Measurements from ENCODE around the gene XRCC2.

Gene XRCC2

GRCh38 chr7:152673897-152674296, 2.0 kb downstream of the XRCC2 start:
- no peak for TF ChIP-seq CTCF (IDR thresholded peaks at IDR 0.05; ENCODE audit: low read depth, low read length, missing control alignments)
- H3K4me3 ChIP-seq (ENCODE audit: low read depth, low read length) = no peak overlapping the region
- no peak for DNase-seq (ENCODE audit: low read depth)

GRCh38 chr7:152672626-152673025, 3.3 kb downstream of the XRCC2 start:
- DNase-seq (ENCODE audit: low read depth) = no peak
- no peak overlapping the region for H3K4me3 ChIP-seq (ENCODE audit: low read depth, low read length)
- no peak for TF ChIP-seq CTCF (IDR thresholded peaks at IDR 0.05; ENCODE audit: low read depth, low read length, missing control alignments)

GRCh38 chr7:152669758-152670157, 6.2 kb downstream of the XRCC2 start:
- no peak for TF ChIP-seq CTCF (IDR thresholded peaks at IDR 0.05; ENCODE audit: low read depth, low read length, missing control alignments)
- no peak overlapping the region for H3K4me3 ChIP-seq (ENCODE audit: low read depth, low read length)
- DNase-seq (ENCODE audit: low read depth) = no peak

- H3K4me3 ChIP-seq (ENCODE audit: low read depth, low read length) = no peak overlapping the region
- no peak for TF ChIP-seq CTCF (IDR thresholded peaks at IDR 0.05; ENCODE audit: low read depth, low read length, missing control alignments)
- DNase-seq (ENCODE audit: low read depth) = no peak
Measured at GRCh38 chr7:152668975-152669374, 7.0 kb downstream of the XRCC2 start.

- TF ChIP-seq CTCF (IDR thresholded peaks at IDR 0.05; ENCODE audit: low read depth, low read length, missing control alignments) = no peak
- no peak for DNase-seq (ENCODE audit: low read depth)
- H3K4me3 ChIP-seq (ENCODE audit: low read depth, low read length) = no peak overlapping the region
Measured at GRCh38 chr7:152667958-152668357, 8.0 kb downstream of the XRCC2 start.

GRCh38 chr7:152666078-152666477, 9.9 kb downstream of the XRCC2 start:
- no peak for DNase-seq (ENCODE audit: low read depth)
- no peak overlapping the region for H3K4me3 ChIP-seq (ENCODE audit: low read depth, low read length)
- TF ChIP-seq CTCF (IDR thresholded peaks at IDR 0.05; ENCODE audit: low read depth, low read length, missing control alignments) = no peak

- DNase-seq (ENCODE audit: low read depth) = no peak
- TF ChIP-seq CTCF (IDR thresholded peaks at IDR 0.05; ENCODE audit: low read depth, low read length, missing control alignments) = no peak
Measured at GRCh38 chr7:152664636-152665035, 11.3 kb downstream of the XRCC2 start.

More at GRCh38 chr7:152664636-152665035, 11.3 kb downstream of the XRCC2 start:
- H3K4me3 ChIP-seq (ENCODE audit: low read depth, low read length) = no peak overlapping the region
